HepG2 (cell line): Measurements from ENCODE around the gene FAM110D. TPM values are rescaled to one million over a fixed set of nuclear protein-coding genes. Genes with fewer than 3 reads are reported as not detected.

ENCODE experiments used
- ATAC-seq: fragments of 200-7000 bp; cut with Tn5 transposase; 3 replicates; pipeline ENCODE4 v1.9.1; 2020; ENCODE audit warnings: mild to moderate bottlenecking, moderate library complexity
- BruUV-seq: library from RNA; stranded (reverse); fragments of 400-500 nt; replicated peaks from 2 replicates; lab custom pipeline; 2021; lab: Mats Ljungman, UMichigan
- CTCF ChIA-PET: fragments of 300-600 bp; formaldehyde crosslinking; extraction: SDS; loops from one replicate; lab custom pipeline; 2021; ENCODE audit warnings: low total read pairs, inconsistent platforms, low intra/inter-chr PET ratio; lab: Yijun Ruan, JAX
- POLR2A ChIA-PET: fragments of 350-600 bp; sonication (Branson Sonifier 250); formaldehyde crosslinking; loops from one replicate; lab custom pipeline; 2020; ENCODE audit warnings: antibody characterized with exemption, inconsistent platforms; lab: Yijun Ruan, JAX
- DNase-seq: peaks from one replicate; pipeline ENCODE4 v3.0.0-alpha.2; 2015; ENCODE audit warnings: low spot score
- FAIRE-seq: peaks from 3 replicates; lab custom pipeline; 2011; peaks lifted over from hg19 to GRCh38; lab: Jason Lieb, UNC
- H2AFZ ChIP-seq: one replicate; pipeline ENCODE4 v1.6.1; 2011; ENCODE audit warnings: low read length, inconsistent platforms
- H3K27ac ChIP-seq: fragments of 300-600 bp; 3 replicates; pipeline ENCODE4 v1.8.0; 2011; ENCODE audit warnings: mixed run types, mild to moderate bottlenecking, mixed read lengths, low read length, inconsistent platforms; ENCODE audit not compliant: insufficient read depth; ENCODE audit errors: extremely low read length
- H3K27me3 ChIP-seq, 2 experiments: fragments of 200-600 bp in 1 of 2; 2 replicates in 1 of 2; 3 replicates in 1 of 2; pipeline versions ENCODE4 v1.6.0 to v1.8.0; 2011; ENCODE audit warnings: low read length in 2 of 2, mild to moderate bottlenecking in 2 of 2, moderate library complexity in 2 of 2, inconsistent platforms in 1 of 2; ENCODE audit not compliant: insufficient read depth in 2 of 2, control insufficient read depth in 1 of 2
- H3K36me3 ChIP-seq, 2 experiments: fragments of 200-600 bp in 1 of 2; replicated peaks in 1 of 2; 2 replicates in 1 of 2; 3 replicates in 1 of 2; pipeline versions ENCODE4 v1.5.1 to v1.8.0; 2011; ENCODE audit warnings: low read length in 2 of 2, inconsistent platforms in 1 of 2; ENCODE audit not compliant: insufficient read depth in 2 of 2, control insufficient read depth in 1 of 2
- H3K4me1 ChIP-seq: 2 replicates; pipeline ENCODE4 v1.5.1; 2012; ENCODE audit warnings: low read length, inconsistent platforms; ENCODE audit not compliant: insufficient read depth
- H3K4me2 ChIP-seq: 2 replicates; pipeline ENCODE4 v1.6.0; 2011; ENCODE audit warnings: low read depth, low read length, inconsistent platforms
- H3K4me3 ChIP-seq, 3 experiments: fragments of 200-600 bp in 1 of 3; sonication (generic), shearing (Covaris generic) in 1 of 3; replicated peaks in 1 of 3; 2 replicates each; pipeline ENCODE4 v1.5.1; 2011 to 2016; ENCODE audit warnings: low read length in 3 of 3, inconsistent platforms in 2 of 3, low read depth in 2 of 3, mild to moderate bottlenecking in 2 of 3, control low read depth in 1 of 3, mixed read lengths in 1 of 3; ENCODE audit not compliant: insufficient read depth in 1 of 3
- H3K79me2 ChIP-seq: one replicate; pipeline ENCODE4 v1.6.1; 2011; ENCODE audit warnings: low read length, inconsistent platforms; ENCODE audit not compliant: insufficient read depth
- H3K9ac ChIP-seq: 2 replicates; pipeline ENCODE4 v1.6.0; 2011; ENCODE audit warnings: mild to moderate bottlenecking, low read depth, low read length, inconsistent platforms; ENCODE audit not compliant: insufficient read depth
- H3K9me3 ChIP-seq: 2 replicates; pipeline ENCODE4 v1.5.1; 2012; ENCODE audit warnings: mild to moderate bottlenecking, low read length
- H4K20me1 ChIP-seq: 2 replicates; pipeline ENCODE4 v1.6.0; 2011; ENCODE audit warnings: inconsistent platforms, mild to moderate bottlenecking, low read length, moderate library complexity; ENCODE audit not compliant: insufficient read depth
- BRCA1 ChIP-seq: sonication (generic); formaldehyde crosslinking; IDR thresholded peaks from 2 replicates; pipeline ENCODE4 v1.4.0; 2020; ENCODE audit warnings: missing genetic modification reagents
- ZHX2 ChIP-seq, 2 experiments: sonication (generic) in 1 of 2; formaldehyde crosslinking in 1 of 2; IDR thresholded peaks; 2 replicates each; pipeline versions ENCODE4 v1.6.1 to v1.9.0; 2014 to 2022; ENCODE audit warnings: antibody characterized with exemption in 1 of 2, borderline replicate concordance in 1 of 2, inconsistent platforms in 1 of 2, low read depth in 1 of 2, missing genetic modification reagents in 1 of 2
- ZNF672 ChIP-seq: sonication (generic); formaldehyde crosslinking; IDR thresholded peaks from 2 replicates; pipeline ENCODE4 v1.8.1; 2022; ENCODE audit warnings: missing genetic modification reagents
- in situ Hi-C: cut with HindIII; loops from 2 replicates; pipeline ENCODE4 v1.10.0; 2017; ENCODE audit warnings: low pct_unique_long_range_greater_than_20kb; ENCODE audit not compliant: extremely low pct_ligation_motif_present
- intact Hi-C: fragments of 100-400 bp; cut with micrococcal nuclease; formaldehyde crosslinking; loops from one replicate; pipeline ENCODE4 v1.10.0; 2022; ENCODE audit not compliant: unreplicated experiment
- polyA plus RNA-seq, 8 experiments: library from polyadenylated mRNA; depleted of rRNA in 3 of 8; stranded (reverse) in 7 of 8; unstranded in 1 of 8; fragments of >200 nt; fragmentation: Illumina TruSeq in 4 of 8; extraction: Trizol in 4 of 8; gene quantifications; 2 replicates each; pipeline versions ENCODE4 v1.2.1 to v1.2.3, GENCODE V29; 2011 to 2016; ENCODE audit warnings: low read depth in 4 of 8, missing spikeins in 1 of 8, mixed read lengths in 1 of 8; ENCODE audit not compliant: insufficient read depth in 1 of 8
- total RNA-seq, 5 experiments: library from RNA; depleted of rRNA; stranded (reverse); fragments of >200 nt; fragmentation: Illumina TruSeq; extraction: Trizol; gene quantifications; 2 replicates each; pipeline ENCODE4 v1.2.3, GENCODE V29; 2016; ENCODE audit warnings: low read depth in 1 of 5

FAM110D gene
- total and polyA plus RNA-seq, 2 of the 13 experiments (the other 11 are each of a cell fraction or from before 2014, with no cell fraction given) = not detected

- H3K27ac ChIP-seq = no peak overlapping the region
These were observed 33.5 kb upstream of the FAM110D start for GRCh38 chr1:26125382-26125781.

More at GRCh38 chr1:26125382-26125781, 33.5 kb upstream of the FAM110D start:
- H3K9ac ChIP-seq = no peak overlapping the region
- no peak overlapping the region for H3K4me2 ChIP-seq
- H4K20me1 ChIP-seq = no peaks in the 10 kb centered on the region
- CTCF ChIA-PET = no interaction called here
- no peak overlapping the region for H2AFZ ChIP-seq
- in situ Hi-C loops = no loop called here
- no TSS peak for BruUV-seq
- H3K79me2 ChIP-seq = no peaks in the 10 kb centered on the region
- no peaks in the 10 kb centered on the region; a peak in 1 of 5 replicates for H3K27me3 ChIP-seq
- H3K36me3 ChIP-seq = peaks cover 0 to 2% of the 10 kb centered on the region in 2 experiments; a peak in 4 of 5 replicates
- no peak for DNase-seq
- no peak for FAIRE-seq
- H3K9me3 ChIP-seq = no peaks in the 10 kb centered on the region
- no peak overlapping the region for H3K4me3 ChIP-seq
- ATAC-seq = no peak
- peaks cover 9% of the 10 kb centered on the region; the same call in 1 of the 2 replicates for H3K4me1 ChIP-seq
- intact Hi-C loops = no loop called here
- POLR2A ChIA-PET = no interaction called here
- TF ChIP-seq ZNF672 (CRISPR knock-in tag) (no peak), BRCA1 (no peak), ZHX2 (IDR thresholded peaks at IDR 0.05; ENCODE audit: low read depth) (no peak), ZHX2 (CRISPR knock-in tag; IDR thresholded peaks at IDR 0.05; ENCODE audit: borderline replicate concordance) (no peak)
